HG02840 (cell line): ENCODE data around the gene ZNF680.
A peak's percentile ranks its signal among the peaks of the same experiment; 100 is the strongest.
"Not testable (repeated sequence)": the region's sequence is repeated elsewhere in the genome, so short reads cannot be mapped to it uniquely, and the experiment has no call there.

Experiments used
- ATAC-seq: cut with Tn5 transposase; IDR thresholded peaks from one replicate; pipeline ENCODE4 v1.9.1; 2021; ENCODE audit warnings: mild to moderate bottlenecking, moderate library complexity, moderate number of reproducible peaks; ENCODE audit not compliant: unreplicated experiment, low FRiP score

ZNF680 gene

DNA sequence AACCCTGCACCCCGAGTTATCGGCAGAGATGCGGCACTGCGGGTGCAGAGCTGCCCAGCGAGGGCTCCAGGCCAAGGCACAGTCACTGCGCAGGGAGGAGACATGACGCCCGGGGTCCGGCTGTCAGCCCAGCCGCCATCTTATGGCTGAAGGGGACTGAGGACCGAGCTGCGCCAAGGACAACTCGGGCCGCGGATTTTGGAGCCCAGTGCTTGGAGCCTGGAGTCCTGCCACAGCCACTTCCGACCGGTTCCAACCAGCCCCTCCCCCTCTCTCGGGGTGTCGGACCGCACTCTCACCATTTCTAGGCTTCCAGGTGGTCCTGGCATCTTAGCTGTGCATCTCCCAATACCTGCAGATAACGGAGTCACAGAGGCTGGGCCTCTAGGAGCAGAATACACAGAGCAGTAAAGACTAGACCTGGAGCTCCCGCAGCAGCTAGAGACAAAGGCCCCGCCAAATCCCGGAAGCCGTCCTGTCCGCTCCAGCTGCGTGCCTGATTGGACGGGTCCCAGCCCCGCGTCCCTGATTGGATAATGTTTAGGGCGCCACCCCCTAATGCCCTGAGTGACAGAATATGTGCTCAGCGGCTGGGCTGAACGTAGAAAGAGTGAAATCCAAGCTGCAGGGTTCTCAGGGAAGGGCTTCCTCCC, at the start of gene ZNF680:
Gene ZNF680 (minus strand): TSS at position 446 of the 653 bp plus-strand sequence. CDS start 117 bp downstream, at position 329.
- ATAC-seq: peak; percentile 100

GRCh38 chr7:64612452-64612851, 49.6 kb upstream of the ZNF680 start:
- ATAC-seq: no peak

GRCh38 chr7:64611717-64612116, 48.8 kb upstream of the ZNF680 start:
- no peak for ATAC-seq

DNA sequence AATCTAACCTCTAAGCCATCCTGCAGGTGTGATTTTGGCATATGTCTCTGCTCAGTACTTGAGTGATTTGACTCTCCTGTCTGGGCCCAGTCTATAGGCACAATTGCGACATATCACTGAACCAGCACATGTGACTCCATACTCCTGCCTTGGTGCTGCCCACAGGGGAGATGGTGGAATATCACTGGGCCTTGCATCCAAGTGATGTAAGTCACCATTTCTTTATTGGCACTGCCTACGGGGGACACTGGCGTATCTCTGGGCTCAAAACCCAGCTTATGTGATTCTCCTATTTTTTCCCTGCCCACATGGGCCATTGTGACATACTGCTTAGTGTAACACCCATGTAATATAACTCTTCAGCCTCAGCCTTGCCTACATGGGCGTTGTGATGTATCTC, 48.1 kb upstream of the ZNF680 start:
- ATAC-seq: no peak

DNA sequence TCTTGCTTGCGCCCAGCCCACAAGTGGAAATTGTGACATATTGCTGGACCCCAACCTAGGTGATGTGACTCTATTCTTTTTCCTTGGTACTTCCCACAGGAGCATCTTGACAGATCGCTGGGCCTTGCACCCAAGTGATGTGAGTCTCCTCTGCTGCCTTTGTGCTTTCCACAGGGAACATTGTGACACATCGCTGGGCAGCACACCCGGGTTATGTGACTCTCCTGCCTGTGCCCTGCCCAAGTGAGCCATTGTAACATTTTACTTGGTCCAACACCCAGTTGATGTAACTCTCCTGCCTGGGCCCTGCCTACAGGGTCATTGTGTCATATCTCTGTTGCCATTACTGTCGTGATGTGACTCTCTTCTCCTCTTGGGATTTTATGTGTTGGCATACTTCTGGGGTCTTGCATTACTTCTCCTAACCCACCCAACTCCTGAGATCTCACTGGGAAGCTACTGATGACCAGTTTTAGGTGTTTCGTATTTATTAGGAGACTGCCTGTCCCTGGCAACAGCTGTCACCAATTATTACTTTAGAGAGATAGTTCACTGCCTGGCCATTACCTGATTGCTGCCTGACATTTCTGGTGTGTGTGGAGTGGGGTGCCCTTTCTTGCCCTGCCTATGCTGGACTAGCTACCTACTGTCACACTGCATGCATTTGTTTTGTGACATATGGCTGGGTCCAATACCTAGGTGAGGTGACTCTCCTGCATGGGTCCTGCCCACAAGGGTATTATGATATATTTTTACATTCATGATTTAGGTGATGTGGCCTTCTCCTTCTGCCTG, 45.4 kb upstream of the ZNF680 start:
- no peak for ATAC-seq

GRCh38 chr7:64606385-64606784, 43.5 kb upstream of the ZNF680 start:
- no peak for ATAC-seq

DNA sequence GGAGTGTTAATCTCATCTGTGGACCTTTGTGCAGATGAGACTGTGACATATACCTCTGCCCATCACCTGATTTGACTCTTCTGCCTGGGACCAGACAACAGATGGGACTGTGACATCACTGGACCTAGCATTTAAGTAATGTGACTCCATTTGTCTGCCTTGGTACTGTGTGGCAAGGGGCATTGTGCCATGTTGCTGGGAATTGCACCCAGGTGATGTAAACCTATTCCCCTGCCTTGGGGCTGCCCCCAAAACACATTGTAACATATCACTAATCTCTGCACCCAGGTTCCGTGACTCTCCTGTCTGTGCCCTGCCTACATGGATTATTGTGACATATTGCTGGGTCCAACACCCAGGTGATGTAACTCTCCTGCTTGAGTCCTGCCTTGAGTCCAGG, 40.4 kb upstream of the ZNF680 start:
- no peak for ATAC-seq

DNA sequence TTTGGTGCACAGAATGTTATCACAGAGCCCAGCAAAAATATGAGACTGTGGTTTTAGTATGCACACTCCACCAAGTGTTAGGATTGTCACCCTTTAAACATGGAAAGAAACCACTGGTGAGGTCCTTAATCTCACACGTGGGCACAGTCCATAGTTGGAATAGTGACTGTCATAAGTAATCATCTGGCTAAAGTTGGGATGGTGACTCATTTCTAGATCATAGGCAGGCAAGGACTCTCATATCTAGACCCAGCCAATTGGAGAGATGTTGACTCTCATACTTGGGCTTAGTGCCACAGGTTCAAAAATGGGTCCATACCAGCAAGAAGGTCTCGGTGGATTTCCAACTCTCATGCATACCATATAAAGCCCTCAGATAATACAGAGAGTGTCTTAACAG, 39.6 kb upstream of the ZNF680 start:
- no peak for ATAC-seq

DNA sequence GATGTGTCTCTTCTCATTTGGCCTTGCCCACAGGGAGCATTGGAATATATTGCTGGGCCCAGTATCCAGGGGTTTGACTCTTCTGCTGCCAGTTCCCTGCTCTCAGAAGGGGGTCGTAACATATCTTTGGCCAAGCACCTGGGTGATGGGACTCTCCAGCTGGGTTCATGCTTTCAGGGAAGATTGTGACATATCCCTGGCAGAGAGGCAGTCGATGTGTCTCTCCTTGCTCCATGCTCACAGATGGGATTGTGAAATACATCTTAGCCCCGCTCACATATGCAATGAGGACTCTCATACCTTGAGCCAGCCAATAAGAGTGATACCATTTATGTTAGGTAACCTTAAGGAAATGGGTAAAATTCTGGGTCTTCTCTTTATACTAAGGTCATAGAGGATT, 39.2 kb upstream of the ZNF680 start:
- ATAC-seq: no peak

DNA sequence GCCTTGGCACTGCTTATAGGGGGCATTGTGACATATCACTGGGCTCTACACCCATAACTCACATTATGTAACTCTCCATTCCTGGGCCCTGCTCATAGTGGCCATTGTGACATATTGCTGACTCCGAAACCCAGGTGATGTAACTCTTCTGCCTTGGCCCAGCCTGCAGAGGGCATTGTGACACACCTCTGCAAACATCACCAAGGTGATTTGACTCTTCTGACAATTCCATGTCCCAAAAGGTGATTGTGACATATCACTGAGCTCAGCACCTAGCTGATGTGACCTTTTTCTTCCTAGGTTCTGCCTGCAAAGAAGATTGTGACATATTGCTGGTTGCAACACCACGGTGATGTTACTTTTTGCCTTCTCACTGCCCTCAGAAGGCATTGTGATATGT, 36.5 kb upstream of the ZNF680 start:
- no peak for ATAC-seq

GRCh38 chr7:64590971-64591370, 28.1 kb upstream of the ZNF680 start:
- no peak for ATAC-seq

DNA sequence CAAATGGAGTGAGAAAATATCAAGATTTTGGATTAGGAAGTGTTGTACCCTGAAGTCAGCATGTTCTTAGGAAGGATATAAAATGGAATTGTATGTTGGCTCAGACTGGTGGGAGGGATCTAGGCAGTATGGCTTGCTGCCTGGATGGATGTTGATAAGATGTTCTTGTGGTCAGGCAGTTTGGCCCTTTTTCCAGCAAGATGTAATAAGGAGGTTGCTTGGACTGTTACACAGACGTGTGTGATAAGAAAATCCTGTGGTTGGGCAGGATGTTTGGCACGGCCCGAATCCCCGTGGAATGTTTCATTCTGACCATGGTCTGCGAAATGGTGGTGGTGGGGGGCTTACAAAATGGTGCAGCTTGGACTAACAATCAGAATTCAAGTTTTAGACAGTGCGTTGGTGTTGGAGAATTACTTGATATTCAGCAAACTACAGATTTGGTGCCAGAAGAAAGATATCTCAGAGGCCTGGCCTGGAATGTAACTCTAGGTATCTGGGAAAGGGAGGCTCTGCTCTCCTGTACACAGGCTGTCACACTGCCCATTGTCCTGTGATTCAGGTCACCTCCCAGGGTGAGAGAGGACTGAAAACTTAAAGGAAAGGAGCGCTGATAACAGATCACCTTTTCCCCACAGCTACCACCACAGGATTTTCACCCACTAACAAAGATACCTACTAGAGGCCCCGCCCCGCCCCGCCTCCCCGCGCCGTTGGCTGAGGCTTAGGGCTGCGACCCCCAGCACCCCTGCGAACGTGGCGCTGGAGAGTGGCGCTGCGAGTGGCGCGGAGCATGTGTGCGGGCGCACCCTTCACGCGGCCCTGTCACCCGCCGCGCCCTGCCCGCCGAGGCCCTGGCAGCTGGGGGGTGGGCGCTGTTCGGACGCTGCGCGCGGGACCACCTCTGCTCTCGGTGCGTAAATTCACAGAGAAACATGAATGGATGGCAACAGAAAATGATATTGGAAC, 19.3 kb upstream of the ZNF680 start:
- no peak for ATAC-seq

- no peak for ATAC-seq
Observed at GRCh38 chr7:64581391-64581790, 18.5 kb upstream of the ZNF680 start.

DNA sequence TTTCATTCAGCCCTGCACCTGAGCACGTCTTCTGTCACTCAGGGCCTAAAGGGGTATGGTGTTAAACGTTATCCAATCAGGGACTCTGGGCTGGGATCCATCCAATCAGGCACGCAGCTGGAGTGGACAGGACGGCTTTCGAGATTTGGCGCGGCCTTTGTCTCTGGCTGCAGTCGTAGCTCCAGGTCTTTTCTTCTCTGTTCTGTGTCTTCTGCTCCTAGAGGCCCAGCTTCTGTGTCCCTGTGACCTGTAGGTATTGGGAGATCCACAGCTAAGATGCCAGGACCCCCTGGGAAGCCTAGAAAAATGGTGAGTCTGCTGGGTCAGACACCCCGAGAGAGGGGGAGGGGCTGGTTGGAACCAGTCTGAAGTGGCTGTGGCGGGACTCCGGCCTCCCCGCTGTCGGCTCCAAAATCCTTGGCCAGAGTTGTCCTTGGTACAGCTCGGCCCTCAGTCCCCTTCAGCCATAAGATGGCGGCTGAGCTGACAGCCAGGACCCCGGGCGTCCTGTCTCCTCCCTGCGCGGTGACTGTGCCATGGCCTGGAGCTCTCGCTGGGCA, 11.7 kb upstream of the ZNF680 start:
- no peak for ATAC-seq

DNA sequence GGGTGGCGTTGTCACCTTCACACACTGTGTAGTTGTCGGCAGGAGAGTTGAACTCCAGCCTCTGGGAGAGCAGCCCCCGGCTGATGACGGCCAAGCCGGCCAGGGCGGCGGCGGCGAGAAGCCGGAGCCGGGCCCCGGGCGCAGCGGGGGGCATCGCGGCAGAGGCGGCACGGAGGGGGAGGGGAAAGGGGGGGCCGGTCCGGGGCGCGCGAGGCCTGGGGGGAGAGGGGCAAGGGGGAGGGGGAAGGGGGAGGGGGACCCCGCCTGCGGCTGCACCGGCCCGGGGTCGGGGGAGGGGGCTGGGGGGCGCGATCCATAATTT, 7.4 kb upstream of the ZNF680 start:
- ATAC-seq: not testable (repeated sequence)

DNA sequence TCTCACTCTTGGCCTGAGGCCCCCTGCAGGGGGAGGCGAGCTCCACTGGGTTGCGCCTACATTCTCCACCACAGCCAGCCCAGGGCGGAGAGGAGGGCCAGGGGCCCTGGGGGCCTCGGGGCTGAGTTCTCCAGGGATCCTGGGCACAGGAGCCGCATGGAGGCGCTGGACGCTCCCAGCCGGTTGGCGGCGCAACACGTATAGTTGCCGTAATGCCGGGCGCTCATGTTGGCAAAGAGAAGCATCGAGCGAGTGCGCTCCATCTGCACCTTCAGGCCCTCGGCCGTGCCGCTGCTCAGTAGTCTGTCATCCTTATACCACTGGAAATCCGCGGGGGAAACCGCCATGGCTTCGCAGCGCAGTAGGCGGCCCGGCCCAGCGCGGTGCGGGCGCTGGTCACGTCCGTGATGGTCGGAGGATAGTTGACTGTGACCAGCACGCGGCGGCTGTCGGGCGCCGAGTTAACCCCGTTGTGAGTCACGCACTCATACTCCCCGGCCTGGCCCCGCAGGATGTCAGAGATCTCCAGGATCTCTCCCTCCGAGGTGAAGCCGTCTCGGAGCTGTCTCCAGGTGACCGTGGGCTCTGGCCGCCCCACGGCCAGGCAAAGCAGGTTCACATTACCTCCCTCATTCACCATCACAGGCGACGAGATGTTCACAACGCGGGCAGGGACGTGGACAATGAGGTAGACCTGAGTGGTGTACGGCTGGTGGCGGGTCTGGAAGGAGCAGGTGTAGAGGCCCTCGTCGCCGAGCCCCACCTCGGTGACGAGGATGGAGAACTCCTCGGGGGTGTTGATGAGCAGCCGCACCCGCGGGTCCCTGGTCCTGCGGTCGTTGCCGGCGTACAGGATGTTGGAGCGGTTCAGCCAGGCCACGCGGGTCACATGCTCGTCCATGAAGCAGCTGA, 6.8 kb upstream of the ZNF680 start:
- ATAC-seq: not testable (repeated sequence)

DNA sequence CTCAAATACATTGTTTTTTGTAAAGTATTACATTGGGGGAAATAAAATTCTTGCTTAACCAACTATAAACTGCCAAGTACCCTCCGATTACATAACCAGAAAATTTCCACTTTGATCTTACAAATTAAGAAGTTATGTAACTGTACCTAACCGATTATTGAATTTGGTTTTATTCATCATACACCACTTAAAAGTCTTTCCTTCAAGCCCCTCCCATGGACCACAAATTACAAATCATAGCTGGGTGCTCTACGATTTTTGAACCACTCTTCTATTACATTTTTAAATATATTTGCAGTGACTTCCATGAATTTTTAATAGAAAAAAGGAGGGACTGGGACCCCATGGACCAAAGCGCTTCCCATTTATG, 630 bp downstream of the ZNF680 start:
- no peak for ATAC-seq

GRCh38 chr7:64559206-64559605, 3.7 kb downstream of the ZNF680 start:
- no peak for ATAC-seq

GRCh38 chr7:64558781-64559180, 4.1 kb downstream of the ZNF680 start:
- no peak for ATAC-seq

DNA sequence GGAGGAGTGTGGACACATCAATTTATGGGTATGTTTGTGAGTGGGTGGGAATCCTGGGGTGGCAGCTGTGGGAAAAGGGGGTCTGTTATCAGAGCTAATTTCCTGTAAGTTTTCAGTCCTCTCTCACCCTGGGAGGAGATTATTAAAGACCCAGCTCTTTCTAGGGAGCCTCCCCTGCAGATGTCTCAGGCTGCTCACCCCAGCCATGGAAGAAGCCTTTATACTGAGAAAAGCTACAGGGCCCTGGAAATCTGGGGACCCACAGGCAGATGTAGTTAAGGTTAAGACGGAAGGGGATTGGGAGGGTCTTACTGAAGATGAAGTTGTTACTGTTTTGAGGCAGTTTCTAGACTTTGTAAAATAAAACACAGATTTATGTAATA, 4.6 kb downstream of the ZNF680 start:
- ATAC-seq: no peak
